Measurements from ENCODE around the gene UBE3C. TPM values are rescaled to one million over a fixed set of nuclear protein-coding genes. Genes with fewer than 3 reads are reported as not detected.

UBE3C gene
- total RNA-seq, 4 donors from 2014 or later = 47.9 to 91.8 (median 66.2) TPM

GRCh38 chr7:157301610-157302120 is 162.9 kb downstream of the UBE3C start:
- Histone ChIP-seq H3K27me3 (no peaks in the 10 kb centered on the region), H3K4me3 (no peak overlapping the region), H3K27ac (peak overlapping the region; percentile 13 to 44 (median 34)), H3K9me3 (no peaks in the 10 kb centered on the region), H3K36me3 (no peaks in the 10 kb centered on the region), H3K4me1 (peaks cover 0 to 4% (median 0%) of the 10 kb centered on the region in 4 donors)
- intact Hi-C loops (cut with DNase I; ENCODE audit: low total_unique reads) = no loop called here
- in situ Hi-C loops (cut with MboI; ENCODE audit: low pct_ligation_motif_present in 1 of 4, low pct_unique_long_range_greater_than_20kb in 1 of 4, low sequenced_read_pairs in 3 of 4) = no loop called here
- no peak for DNase-seq
- WGBS, 2 donors (ENCODE audit: low coverage in 1 of 2) = 73% methylated on average over 10 of the region's 10 CpGs; no CpG with 5 or more reads in 1 of the 2 donors
- TF ChIP-seq POLR2AphosphoS5 (IDR thresholded peaks at IDR 0.05) = no peak
- no peak for TF ChIP-seq POLR2A (IDR thresholded peaks at IDR 0.05)
- TF ChIP-seq EP300 (IDR thresholded peaks at IDR 0.05; ENCODE audit: low read depth) = no peak
- TF ChIP-seq CTCF (IDR thresholded peaks at IDR 0.05) = no peak

- Histone ChIP-seq H3K4me3 (no peak overlapping the region), H3K9me3 (no peaks in the 10 kb centered on the region), H3K4me1 (no peaks in the 10 kb centered on the region), H3K36me3 (no peaks in the 10 kb centered on the region), H3K27ac (no peak overlapping the region), H3K27me3 (no peaks in the 10 kb centered on the region)
- no peak for DNase-seq
- in situ Hi-C loops (cut with MboI; ENCODE audit: low pct_ligation_motif_present in 1 of 4, low pct_unique_long_range_greater_than_20kb in 1 of 4, low sequenced_read_pairs in 3 of 4) = no loop called here
- WGBS, 2 donors (ENCODE audit: low coverage in 1 of 2) = 87% methylated on average over 17 to 27 of the region's 27 CpGs
- TF ChIP-seq CTCF (IDR thresholded peaks at IDR 0.05) = no peak
- no peak for TF ChIP-seq POLR2AphosphoS5 (IDR thresholded peaks at IDR 0.05)
- intact Hi-C loops (cut with DNase I; ENCODE audit: low total_unique reads) = no loop called here
Observed at GRCh38 chr7:157306846-157307838, 168.4 kb downstream of the UBE3C start.

- no peaks in the 10 kb centered on the region for H3K27me3 ChIP-seq
- in situ Hi-C loops (cut with MboI; ENCODE audit: low pct_ligation_motif_present in 1 of 4, low pct_unique_long_range_greater_than_20kb in 1 of 4, low sequenced_read_pairs in 3 of 4) = no loop called here
- 40 to 54% methylated on average over 3 to 10 of the region's 10 CpGs for WGBS, 2 donors (ENCODE audit: low coverage in 1 of 2)
- no peaks in the 10 kb centered on the region for H3K9me3 ChIP-seq
- TF ChIP-seq POLR2A (IDR thresholded peaks at IDR 0.05) (no peak), EP300 (IDR thresholded peaks at IDR 0.05; ENCODE audit: low read depth) (no peak), POLR2AphosphoS5 (IDR thresholded peaks at IDR 0.05) (no peak), CTCF (IDR thresholded peaks at IDR 0.05) (no peak)
- intact Hi-C loops (cut with DNase I; ENCODE audit: low total_unique reads) = no loop called here
- H3K4me3 ChIP-seq = no peak overlapping the region
- no peaks in the 10 kb centered on the region for H3K4me1 ChIP-seq
- no peak overlapping the region for H3K27ac ChIP-seq
- DNase-seq = no peak
- no peaks in the 10 kb centered on the region for H3K36me3 ChIP-seq
Observed at GRCh38 chr7:157309988-157310668, 171.4 kb downstream of the UBE3C start.

GRCh38 chr7:157310676-157311185 is 172.0 kb downstream of the UBE3C start:
- TF ChIP-seq POLR2A (IDR thresholded peaks at IDR 0.05) = no peak
- no peak for TF ChIP-seq EP300 (IDR thresholded peaks at IDR 0.05; ENCODE audit: low read depth)
- no peak for TF ChIP-seq POLR2AphosphoS5 (IDR thresholded peaks at IDR 0.05)
- no peak for TF ChIP-seq CTCF (IDR thresholded peaks at IDR 0.05)
- 40 to 74% methylated on average over 1 to 7 of the region's 7 CpGs for WGBS, 2 donors (ENCODE audit: low coverage in 1 of 2)
- Histone ChIP-seq H3K27ac (no peak overlapping the region), H3K4me1 (no peaks in the 10 kb centered on the region), H3K27me3 (no peaks in the 10 kb centered on the region), H3K36me3 (no peaks in the 10 kb centered on the region), H3K4me3 (no peak overlapping the region), H3K9me3 (no peaks in the 10 kb centered on the region)
- intact Hi-C loops (cut with DNase I; ENCODE audit: low total_unique reads) = no loop called here
- no peak for DNase-seq
- in situ Hi-C loops (cut with MboI; ENCODE audit: low pct_ligation_motif_present in 1 of 4, low pct_unique_long_range_greater_than_20kb in 1 of 4, low sequenced_read_pairs in 3 of 4) = no loop called here
